Measurements from ENCODE around the gene CYP2A7.
"Not testable (repeated sequence)": the region's sequence is repeated elsewhere in the genome, so short reads cannot be mapped to it uniquely, and the experiment has no call there.

The CYP2A7 gene

GRCh38 chr19:40896843-40897789 is 15.1 kb upstream of the CYP2A7 start:
- peak; percentile 69 for DNase-seq

DNA sequence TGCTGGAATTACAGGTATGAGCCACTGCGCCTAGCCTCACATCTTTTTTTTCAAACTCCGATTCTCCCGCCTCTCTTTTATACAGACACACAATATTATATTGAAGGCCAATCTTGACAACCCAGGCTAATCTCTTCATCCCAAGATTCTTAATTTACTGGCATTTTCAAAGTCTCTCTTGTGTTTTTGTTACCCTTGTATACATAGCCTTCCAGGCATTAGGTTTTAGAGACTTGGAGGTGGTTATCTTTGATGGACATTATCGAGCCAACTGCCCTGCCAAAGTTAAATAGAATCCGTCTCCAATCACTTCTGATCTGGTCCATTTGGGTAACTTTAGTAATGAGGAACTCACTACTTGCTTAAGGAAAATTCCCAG is 14.4 kb upstream of the CYP2A7 start:
- no peak for DNase-seq

GRCh38 chr19:40893112-40893511 is 11.1 kb upstream of the CYP2A7 start:
- no peak for DNase-seq

GRCh38 chr19:40889366-40889765 is 7.3 kb upstream of the CYP2A7 start:
- no peak for DNase-seq

DNA sequence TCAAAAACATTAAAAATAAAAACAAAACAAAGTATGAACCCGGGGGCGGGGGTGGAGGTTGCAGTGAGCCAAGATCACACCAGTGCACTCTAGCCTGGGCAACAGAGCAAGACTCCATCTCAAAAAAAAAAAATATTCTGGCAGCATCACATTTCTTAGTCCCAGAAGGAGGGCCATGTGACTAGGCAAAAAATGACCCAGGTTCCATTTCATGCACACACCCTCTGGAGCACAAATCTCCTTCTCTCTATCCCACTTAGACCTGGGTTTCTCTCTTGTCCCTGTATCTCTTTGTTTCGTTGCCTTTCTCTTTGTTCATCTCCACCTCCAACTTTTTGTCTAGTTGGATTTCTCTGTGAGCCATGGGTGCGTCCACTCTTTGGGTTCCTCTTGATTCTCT is 6.2 kb upstream of the CYP2A7 start:
- DNase-seq, result no peak

DNA sequence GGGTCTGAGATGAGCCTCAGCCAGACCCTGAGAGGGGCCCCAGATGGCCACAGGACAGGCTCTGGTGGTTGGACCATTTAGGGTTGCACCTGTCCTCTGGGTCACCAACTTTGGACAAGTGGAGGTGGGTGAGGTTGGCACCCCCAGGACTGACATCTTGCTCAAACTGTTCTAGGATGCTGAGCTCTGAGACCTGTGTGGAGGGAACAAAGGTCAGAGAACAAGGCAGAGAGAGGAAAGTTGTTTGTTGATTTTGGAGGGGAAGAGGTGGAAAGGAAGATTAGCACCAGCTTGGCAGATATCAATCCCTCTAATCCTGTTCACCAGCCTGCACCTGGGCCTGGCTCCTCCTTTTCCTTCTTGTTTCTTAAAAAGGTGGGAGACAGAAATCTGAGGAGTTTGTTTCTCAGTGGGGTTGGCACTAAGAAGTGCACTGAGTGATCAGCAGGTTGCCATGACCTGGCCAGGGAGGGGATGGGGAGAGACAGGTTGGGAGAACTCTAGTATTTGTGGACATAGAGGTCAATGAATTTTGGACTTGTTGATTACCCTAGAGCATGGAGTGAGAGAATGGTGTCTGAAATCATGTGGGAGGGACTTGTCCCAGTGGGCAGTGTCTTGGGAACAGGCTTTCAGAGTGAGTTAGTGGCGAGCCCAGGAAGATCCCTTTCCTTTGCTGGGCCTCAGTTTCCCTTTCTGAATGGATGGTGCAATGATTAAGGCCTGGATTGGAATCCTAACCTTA is 2.3 kb upstream of the CYP2A7 start:
- not testable (repeated sequence) for DNase-seq

- DNase-seq, result not testable (repeated sequence)
Observed at GRCh38 chr19:40879349-40879748, 2.7 kb downstream of the CYP2A7 start.

- peak; percentile 92 for DNase-seq
Observed at GRCh38 chr19:40875526-40875951, 6.5 kb downstream of the CYP2A7 start.

DNA sequence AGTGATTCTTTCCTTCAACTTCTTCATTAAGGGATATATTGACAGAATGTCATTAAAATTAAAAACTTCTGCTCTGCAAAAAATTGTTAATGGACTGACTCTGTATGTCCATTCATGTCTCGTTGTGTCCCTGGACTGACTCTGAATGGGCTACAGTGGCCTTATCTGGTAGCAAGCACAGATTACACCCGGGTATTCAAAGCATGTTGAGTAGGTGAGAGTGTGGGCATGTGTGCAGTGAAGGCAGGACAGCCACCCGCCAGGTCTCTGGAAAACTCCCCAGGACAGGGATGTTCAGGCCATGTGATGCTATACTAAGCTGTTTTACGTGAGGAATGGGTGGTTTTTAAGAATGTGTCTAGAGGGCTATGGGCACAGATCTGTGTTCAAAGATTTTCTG is 7.2 kb downstream of the CYP2A7 start:
- DNase-seq, result not testable (repeated sequence)

DNA sequence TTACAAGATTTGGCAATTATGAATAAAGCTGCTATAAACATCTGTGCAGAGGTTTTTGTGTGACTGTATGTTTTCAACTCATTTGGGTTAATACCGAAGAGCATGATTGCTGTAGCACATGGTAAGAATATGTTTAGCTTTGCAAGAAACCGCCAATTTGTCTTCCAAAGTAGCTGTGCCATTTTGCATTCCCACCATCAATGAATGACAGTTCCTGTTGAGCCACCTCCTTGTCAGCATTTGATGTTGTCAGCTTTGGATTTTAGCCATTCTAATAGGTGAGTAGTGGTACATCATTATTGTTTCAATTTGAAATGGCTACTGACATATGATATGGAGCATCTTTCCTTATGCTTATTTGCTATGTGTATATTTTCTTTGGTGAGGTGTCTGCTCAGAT is 8.2 kb downstream of the CYP2A7 start:
- not testable (repeated sequence) for DNase-seq

- no peak for DNase-seq
Observed at GRCh38 chr19:40872209-40872608, 9.8 kb downstream of the CYP2A7 start.

DNA sequence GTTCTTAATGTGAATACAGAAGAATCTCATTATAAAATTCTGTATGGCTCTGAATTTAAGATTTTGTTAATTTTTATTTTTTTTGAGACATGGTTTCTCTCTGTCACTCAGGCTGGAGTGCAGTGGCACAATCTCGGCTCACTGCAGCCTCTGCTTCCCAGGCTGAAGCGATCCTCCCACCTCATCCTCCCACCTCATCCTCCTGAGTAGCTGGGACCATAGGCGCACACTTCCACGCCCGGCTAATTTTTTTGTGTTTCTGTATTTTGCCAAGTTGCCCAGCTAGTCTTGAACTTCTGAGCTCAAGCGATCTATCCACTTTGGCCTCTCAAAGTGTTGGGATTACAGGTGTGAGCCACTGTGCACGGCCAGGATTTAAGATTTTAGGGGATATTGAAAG is 14.3 kb downstream of the CYP2A7 start:
- no peak for DNase-seq

DNA sequence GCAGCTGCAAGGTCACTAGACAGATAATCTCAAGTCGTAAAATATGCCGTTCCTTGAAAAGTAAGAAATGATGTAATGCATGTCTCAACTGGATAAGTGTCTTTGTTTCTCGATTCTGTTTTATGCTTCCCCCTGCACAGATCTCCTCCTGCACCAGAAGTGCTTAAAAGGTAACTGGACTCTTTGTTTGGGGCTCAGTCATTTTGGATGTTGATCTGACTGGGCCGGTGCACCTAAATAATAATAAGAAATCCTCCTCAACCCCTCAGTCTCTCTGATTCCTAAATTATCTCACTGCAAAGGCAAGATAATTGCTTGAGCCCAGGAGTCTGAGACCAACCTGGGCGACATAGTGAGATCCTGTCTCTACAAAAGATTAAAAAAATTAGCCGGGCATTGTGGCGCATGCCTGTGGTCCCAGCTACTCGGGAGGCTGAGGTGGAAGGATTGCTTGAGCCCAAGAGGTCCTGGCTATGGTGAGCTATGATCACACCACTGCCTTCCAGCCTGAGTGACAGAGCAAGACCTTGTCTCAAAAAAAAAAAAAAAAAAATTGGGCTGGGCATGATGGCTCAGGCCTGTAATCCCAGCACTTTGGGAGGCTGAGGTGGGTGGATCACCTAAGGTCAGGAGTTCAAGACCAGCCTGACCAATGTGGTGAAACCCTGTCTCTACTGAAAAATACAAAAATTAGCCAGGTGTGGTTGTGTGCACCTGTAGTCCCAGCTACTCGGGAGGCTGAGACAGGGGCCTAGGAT is 17.1 kb downstream of the CYP2A7 start:
- DNase-seq, result not testable (repeated sequence)

DNA sequence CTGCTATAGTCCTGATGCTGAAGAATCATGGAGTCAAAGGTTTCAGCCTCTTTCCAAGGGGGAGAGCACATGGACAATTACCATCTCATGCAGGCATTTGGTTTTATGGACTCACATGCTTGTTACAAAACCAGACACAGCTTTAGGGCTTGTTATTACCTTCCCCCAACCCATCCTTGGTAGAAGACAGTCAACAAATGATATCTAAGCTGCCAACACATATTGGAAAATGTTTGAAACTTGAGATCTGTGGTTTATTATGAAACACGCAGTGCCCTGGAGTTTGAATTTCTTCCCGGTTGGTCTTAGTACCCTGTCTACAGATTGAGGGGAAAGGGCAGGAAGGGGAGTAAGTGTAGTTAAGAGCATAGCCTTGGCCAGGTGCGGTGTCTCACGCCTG is 19.2 kb downstream of the CYP2A7 start:
- no peak for DNase-seq

DNA sequence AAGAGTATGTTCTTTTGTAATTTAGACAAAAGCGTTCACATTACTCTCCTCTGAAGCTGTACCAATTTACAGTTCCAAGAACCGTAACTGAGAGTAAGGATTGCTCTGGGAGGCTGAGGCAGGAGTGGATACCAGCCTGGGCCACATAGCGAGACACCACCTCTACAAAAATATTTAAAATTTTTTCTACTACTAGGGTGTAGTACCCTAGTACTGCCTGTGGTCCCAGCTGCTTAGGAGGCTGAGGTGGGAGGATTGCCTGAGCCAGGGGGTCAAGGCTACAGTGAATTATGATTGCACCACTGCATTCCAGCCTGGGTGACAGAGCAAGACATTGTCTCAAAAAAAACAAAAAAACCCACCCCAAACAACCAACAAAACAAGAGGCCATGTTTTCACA is 19.7 kb downstream of the CYP2A7 start:
- DNase-seq, result no peak

- DNase-seq, result no peak
Observed at GRCh38 chr19:40858109-40858508, 23.9 kb downstream of the CYP2A7 start.

- DNase-seq, result not testable (repeated sequence)
Observed at GRCh38 chr19:40852467-40853152, 29.4 kb downstream of the CYP2A7 start.

- DNase-seq, result not testable (repeated sequence)
Observed at GRCh38 chr19:40850277-40850676, 31.8 kb downstream of the CYP2A7 start, which contains the start of gene CYP2A6. CYP2A6 (minus strand) TSS chr19:40850447; CDS start chr19:40850426, 21 bp downstream.

GRCh38 chr19:40846722-40847121 is 35.3 kb downstream of the CYP2A7 start:
- not testable (repeated sequence) for DNase-seq

DNA sequence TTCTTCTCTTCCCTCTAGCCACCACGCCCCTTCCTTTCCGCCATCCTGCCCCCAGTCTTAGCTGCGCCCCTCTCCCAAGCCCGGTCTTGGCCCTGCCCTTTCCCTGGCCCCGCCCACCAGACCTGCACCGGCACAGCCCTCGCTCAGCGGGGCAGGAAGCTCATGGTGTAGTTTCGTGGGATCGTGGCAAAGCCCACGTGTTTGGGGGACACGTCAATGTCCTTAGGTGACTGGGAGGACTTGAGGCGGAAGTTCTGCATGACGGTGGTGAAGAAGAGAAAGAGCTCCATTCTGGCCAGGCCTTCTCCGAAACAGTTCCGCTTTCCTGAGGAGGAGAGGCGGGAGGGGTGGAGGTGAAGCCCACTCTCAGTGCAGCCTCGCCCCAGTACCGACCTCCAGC is 38.4 kb downstream of the CYP2A7 start:
- peak; percentile 69 for DNase-seq

- DNase-seq, result not testable (repeated sequence)
Observed at GRCh38 chr19:40842997-40843652, 38.9 kb downstream of the CYP2A7 start.

DNA sequence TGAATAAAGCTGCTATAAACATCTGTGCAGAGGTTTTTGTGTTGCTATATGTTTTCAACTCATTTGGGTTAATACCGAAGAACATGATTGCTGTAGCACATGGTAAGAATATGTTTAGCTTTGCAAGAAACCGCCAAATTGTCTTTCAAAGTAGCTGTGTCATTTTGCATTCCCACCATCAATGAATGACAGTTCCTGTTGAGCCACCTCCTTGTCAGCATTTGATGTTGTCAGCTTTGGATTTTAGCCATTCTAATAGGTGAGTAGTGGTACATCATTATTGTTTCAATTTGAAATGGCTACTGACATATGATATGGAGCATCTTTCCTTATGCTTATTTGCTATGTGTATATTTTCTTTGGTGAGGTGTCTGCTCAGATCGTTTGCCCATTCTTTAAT is 40.0 kb downstream of the CYP2A7 start:
- not testable (repeated sequence) for DNase-seq
